Subcutaneous abdominal adipose tissue (tissue), 5 donors: ENCODE results near the gene MYO1F.

Experiments
- H3K27ac ChIP-seq: one replicate; pipeline ENCODE4 v1.7.0; 2013; ENCODE audit warnings: low read depth, mild to moderate bottlenecking, inconsistent platforms, low read length, moderate library complexity
- H3K27me3 ChIP-seq, 5 donors: one replicate each; pipeline ENCODE4 v1.7.0; 2013; ENCODE audit warnings: low read length in 5 of 5, inconsistent platforms in 1 of 5; ENCODE audit not compliant: control insufficient read depth in 5 of 5, insufficient read depth in 4 of 5
- H3K36me3 ChIP-seq, 5 donors: one replicate each; pipeline ENCODE4 v1.7.0; 2013; ENCODE audit warnings: low read length in 5 of 5; ENCODE audit not compliant: control insufficient read depth in 5 of 5, insufficient read depth in 5 of 5
- H3K4me1 ChIP-seq, 5 donors: one replicate each; pipeline ENCODE4 v1.7.0; 2013; ENCODE audit warnings: low read length in 5 of 5, mild to moderate bottlenecking in 3 of 5, moderate library complexity in 1 of 5; ENCODE audit not compliant: control insufficient read depth in 5 of 5, insufficient read depth in 5 of 5
- H3K4me3 ChIP-seq, 5 donors: one replicate each; pipeline ENCODE4 v1.7.0; 2013; ENCODE audit warnings: low read length in 5 of 5, low read depth in 1 of 5
- H3K9ac ChIP-seq, 5 donors: one replicate each; pipeline ENCODE4 v1.7.0; 2013; ENCODE audit warnings: low read length in 5 of 5, mild to moderate bottlenecking in 4 of 5, moderate library complexity in 3 of 5
- H3K9me3 ChIP-seq, 5 donors: one replicate each; pipeline ENCODE4 v1.7.0; 2013; ENCODE audit warnings: low read length in 5 of 5; ENCODE audit not compliant: control insufficient read depth in 5 of 5
- donor health status: healthy.
- donor health status: healthy.
- donor health status: healthy.
- donor health status: healthy.
- donor health status: healthy.

MYO1F gene

DNA sequence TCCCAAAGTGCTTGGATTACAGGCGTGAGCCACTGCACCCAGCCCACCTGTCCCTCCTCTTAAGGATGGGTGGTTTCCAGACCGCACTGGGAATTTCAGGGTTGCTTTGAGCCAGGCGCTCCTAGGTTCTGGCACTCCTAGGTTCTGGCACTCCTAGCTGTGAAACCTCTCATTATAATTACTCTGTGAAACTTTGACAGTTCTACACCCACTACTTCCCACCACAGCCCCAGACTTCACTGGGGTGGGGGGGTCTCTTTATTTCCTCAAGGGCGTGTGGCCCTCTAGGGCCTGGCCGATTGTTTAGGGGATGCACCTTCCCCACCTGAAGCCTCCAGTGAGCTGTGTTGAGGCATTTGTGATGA is 35.5 kb upstream of the MYO1F start:
- no peak overlapping the region for H3K27ac ChIP-seq
- H3K4me3 ChIP-seq, result no peak overlapping the region
- no peaks in the 10 kb centered on the region for H3K36me3 ChIP-seq
- no peak overlapping the region for H3K9ac ChIP-seq
- H3K27me3 ChIP-seq, result peaks cover 0 to 2% (median 0%) of the 10 kb centered on the region in 5 donors
- no peaks in the 10 kb centered on the region for H3K9me3 ChIP-seq
- H3K4me1 ChIP-seq, result peaks cover 6 to 37% (median 30%) of the 10 kb centered on the region in 5 donors

GRCh38 chr19:8611877-8612806 is 34.9 kb upstream of the MYO1F start:
- peak overlapping the region; percentile 29 for H3K27ac ChIP-seq
- peaks cover 6 to 42% (median 36%) of the 10 kb centered on the region in 5 donors for H3K4me1 ChIP-seq
- H3K9ac ChIP-seq, result peak overlapping the region in 1 of 5 donors; percentile 38
- H3K4me3 ChIP-seq, result no peak overlapping the region
- peaks cover 0 to 2% (median 0%) of the 10 kb centered on the region in 5 donors for H3K27me3 ChIP-seq
- H3K9me3 ChIP-seq, result no peaks in the 10 kb centered on the region
- no peaks in the 10 kb centered on the region for H3K36me3 ChIP-seq

DNA sequence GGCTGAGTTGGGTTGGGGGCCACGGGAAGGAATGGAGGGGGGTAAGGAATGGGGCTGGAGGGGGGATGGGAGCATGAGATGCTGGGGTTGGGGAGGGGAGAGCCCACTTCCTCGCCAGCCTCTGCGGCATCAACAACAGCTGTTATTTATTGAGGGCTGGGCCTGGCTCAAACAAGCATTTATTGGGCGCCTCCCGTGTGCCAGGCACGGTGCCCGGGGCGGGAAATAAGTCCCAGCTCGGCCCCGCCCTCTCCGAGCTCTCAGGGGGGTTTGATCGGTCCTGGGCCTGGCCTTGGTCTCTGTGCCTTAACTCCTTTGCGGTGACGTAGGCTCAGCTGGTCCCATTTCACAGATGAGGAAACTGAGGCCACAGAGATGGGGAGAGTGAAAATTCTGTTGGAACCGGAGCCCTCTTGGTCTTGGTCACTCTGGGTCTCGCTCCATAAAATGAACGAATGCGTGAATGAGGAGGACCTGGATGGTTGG is 34.2 kb upstream of the MYO1F start:
- no peak overlapping the region for H3K4me3 ChIP-seq
- H3K9me3 ChIP-seq, result no peaks in the 10 kb centered on the region
- H3K27me3 ChIP-seq, result peaks cover 0 to 2% (median 0%) of the 10 kb centered on the region in 5 donors
- peaks cover 6 to 48% (median 42%) of the 10 kb centered on the region in 5 donors for H3K4me1 ChIP-seq
- H3K9ac ChIP-seq, result no peak overlapping the region
- H3K27ac ChIP-seq, result peak overlapping the region; percentile 29
- no peaks in the 10 kb centered on the region for H3K36me3 ChIP-seq

GRCh38 chr19:8610936-8611300 is 33.7 kb upstream of the MYO1F start:
- no peak overlapping the region for H3K4me3 ChIP-seq
- no peaks in the 10 kb centered on the region for H3K36me3 ChIP-seq
- H3K9me3 ChIP-seq, result no peaks in the 10 kb centered on the region
- H3K27ac ChIP-seq, result no peak overlapping the region
- H3K4me1 ChIP-seq, result peaks cover 6 to 47% (median 42%) of the 10 kb centered on the region in 5 donors
- no peaks in the 10 kb centered on the region for H3K27me3 ChIP-seq
- H3K9ac ChIP-seq, result no peak overlapping the region

DNA sequence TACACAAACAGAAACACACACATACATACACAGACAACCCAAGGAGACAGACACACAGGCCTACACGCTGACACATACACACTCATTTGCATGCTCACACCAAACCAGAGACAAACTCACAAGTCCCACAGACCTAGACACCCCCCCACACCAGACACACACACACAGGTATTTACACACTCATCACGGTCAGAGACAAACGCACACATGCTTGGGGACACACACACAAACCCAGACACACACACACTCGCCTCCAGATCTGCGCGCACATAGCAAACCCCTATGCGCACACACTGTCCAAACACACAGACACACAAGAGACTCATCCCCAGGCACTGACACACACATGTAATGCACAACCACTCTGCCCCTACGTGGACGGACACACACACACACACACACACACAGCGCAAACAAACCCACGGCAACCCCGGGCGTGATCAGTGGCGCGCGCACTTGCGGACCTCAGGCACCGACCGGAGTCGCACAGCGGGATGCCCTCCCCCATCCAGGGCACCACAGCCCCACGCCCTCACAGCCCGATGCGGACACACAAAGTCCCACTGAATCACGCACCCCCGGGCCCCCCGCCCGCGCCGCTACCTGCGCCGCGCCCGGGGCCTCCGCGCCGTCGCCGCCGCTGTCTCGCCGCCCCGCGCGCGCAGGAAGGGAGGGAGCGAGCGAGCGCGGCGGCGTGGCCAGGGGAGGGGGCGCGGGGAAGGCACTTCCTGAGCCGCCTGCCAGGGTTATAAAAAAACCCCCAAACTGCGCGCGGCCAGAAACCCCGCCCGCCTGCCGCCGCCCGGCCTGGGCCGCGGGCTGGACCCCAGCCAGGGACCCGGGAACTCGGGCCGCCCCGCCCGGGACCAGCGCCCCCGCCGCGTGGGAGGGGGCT is 33.0 kb upstream of the MYO1F start, which contains the start of gene ADAMTS10:
Gene ADAMTS10 (minus strand): TSS at position 675 of the 895 bp plus-strand sequence. CDS start 5,005 bp downstream, outside the sequence.
- Histone ChIP-seq H3K27ac (peak within 1 kb of the TSS; percentile 89), H3K4me1 (peaks cover 6 to 46% (median 42%) of the 10 kb centered on the region in 5 donors), H3K9me3 (peaks cover 0 to under 1% (median 0%) of the 10 kb centered on the region in 5 donors)

DNA sequence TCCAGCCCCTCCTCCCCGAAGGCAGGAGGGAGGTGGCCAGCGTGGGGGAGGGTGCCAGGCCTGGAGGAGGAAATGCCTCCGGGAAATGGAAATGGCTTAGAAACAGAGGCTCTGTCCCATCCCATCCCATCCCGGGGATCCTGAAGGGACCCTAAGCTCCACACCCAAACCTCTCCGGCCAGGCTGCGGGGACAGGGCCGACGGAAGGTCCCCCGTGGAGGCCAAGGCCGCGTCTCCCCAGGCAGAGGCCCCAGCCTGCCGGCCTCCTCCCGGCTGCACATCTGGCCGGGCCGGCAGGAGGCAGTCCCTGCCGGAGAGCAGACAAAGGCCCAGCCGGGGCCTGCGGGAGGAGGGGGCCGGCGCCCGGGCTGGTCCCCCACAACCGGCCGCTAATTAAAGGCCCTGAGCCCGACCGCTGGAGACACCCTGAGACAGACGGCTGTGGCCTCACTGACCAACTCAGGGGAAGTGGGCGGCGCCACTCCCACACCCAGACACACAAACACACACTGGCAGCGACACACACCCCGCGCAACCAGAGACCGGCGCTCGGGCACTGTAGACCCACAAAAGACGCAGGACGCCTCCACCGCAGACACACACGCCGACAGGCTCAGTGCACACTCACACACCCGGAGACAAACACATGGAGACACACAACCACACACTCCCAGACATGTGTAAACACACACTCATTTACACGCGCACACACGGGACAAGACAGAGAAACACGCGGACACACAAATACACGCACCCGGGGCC is 32.2 kb upstream of the MYO1F start:
- H3K27me3 ChIP-seq, result no peaks in the 10 kb centered on the region
- peaks cover 0 to 9% (median 6%) of the 10 kb centered on the region in 5 donors for H3K9me3 ChIP-seq
- H3K9ac ChIP-seq, result peak overlapping the region; percentile 83 to 96 (median 86)
- peak overlapping the region; percentile 80 to 100 (median 92) for H3K4me3 ChIP-seq
- H3K4me1 ChIP-seq, result peaks cover 6 to 46% (median 42%) of the 10 kb centered on the region in 5 donors
- H3K36me3 ChIP-seq, result peaks cover 0 to 8% (median 5%) of the 10 kb centered on the region in 5 donors
- H3K27ac ChIP-seq, result peak overlapping the region; percentile 89

More for the DNA sequence above, 33.0 kb upstream of the MYO1F start, which contains the start of gene ADAMTS10:
- Histone ChIP-seq H3K9ac (peak within 1 kb of the TSS; percentile 83 to 96 (median 86)), H3K36me3 (peaks cover 0 to under 1% (median 0%) of the 10 kb centered on the region in 5 donors), H3K27me3 (no peaks in the 10 kb centered on the region), H3K4me3 (peak within 1 kb of the TSS; percentile 80 to 100 (median 92))

DNA sequence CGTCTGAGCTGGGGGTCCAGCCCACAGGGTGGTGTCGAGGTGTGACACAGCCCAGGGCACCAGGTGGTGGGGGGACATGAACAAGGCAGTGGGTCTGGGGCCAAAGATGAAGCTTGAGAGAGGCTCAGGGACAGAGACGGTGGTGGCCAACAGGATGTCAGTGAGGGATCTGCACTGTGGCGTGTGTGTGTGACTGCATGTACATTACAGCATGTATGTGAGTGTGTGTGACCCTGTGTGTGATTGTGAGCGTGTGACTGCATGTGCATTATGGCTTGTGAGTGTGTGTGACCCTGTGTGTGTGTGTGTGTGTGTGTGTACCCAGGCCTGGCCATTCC is 31.7 kb upstream of the MYO1F start:
- peaks cover 0 to 8% (median 5%) of the 10 kb centered on the region in 5 donors for H3K36me3 ChIP-seq
- H3K27me3 ChIP-seq, result no peaks in the 10 kb centered on the region
- H3K27ac ChIP-seq, result peak overlapping the region; percentile 89
- peak overlapping the region; percentile 68 to 96 (median 85) for H3K9ac ChIP-seq
- H3K4me1 ChIP-seq, result peaks cover 6 to 46% (median 42%) of the 10 kb centered on the region in 5 donors
- H3K9me3 ChIP-seq, result peaks cover 0 to 9% (median 6%) of the 10 kb centered on the region in 5 donors
- peak overlapping the region; percentile 80 to 98 (median 88) for H3K4me3 ChIP-seq

DNA sequence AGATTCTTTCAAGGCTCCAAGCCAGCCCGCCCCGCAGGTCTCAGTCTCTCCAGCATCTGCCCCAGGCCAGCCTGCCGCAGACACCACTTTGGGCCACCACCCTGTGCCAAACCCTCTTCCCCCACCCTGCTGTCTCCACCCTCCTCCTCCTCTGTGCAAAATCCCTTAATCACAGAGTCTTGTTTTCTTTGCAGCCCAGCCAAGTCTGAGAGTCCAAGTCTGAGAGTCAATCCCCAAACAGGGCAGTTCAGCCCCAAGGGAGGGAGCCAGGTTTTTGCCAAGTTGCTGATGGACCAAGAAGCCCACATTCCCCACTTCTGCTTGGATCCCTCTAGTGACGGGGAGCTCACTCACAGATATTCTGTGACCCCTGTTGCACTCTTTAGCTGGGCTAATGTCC is 30.1 kb upstream of the MYO1F start:
- H3K9me3 ChIP-seq, result peaks cover 0 to 9% (median 6%) of the 10 kb centered on the region in 5 donors
- peaks cover 2 to 20% (median 15%) of the 10 kb centered on the region in 5 donors for H3K36me3 ChIP-seq
- H3K27ac ChIP-seq, result no peak overlapping the region
- H3K4me1 ChIP-seq, result peaks cover 6 to 46% (median 42%) of the 10 kb centered on the region in 5 donors
- peak overlapping the region in 2 of 5 donors; percentile 35 to 52 for H3K9ac ChIP-seq
- H3K27me3 ChIP-seq, result no peaks in the 10 kb centered on the region
- H3K4me3 ChIP-seq, result peak overlapping the region in 1 of 5 donors; percentile 19

DNA sequence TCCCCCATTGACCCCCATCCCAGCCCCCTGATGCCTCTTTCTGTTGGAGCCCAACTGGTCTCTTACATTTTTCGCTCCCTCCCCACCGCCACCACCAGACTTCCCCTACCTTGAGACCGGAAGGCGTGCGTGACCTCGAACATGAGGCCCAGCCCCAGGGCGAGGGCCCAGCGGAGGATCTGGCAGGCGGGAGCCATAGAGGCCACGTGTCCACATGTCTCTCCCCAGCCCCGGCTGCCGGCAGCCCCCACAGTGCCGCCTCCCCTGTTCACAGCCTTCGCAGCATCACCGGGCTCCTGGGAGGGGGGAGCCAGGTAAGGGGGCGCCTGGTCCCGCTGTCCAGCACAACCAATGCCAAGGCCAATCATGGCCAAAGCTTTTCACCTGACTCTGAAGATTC is 28.3 kb upstream of the MYO1F start:
- peaks cover 3 to 42% (median 36%) of the 10 kb centered on the region in 5 donors for H3K4me1 ChIP-seq
- peaks cover 2 to 37% (median 29%) of the 10 kb centered on the region in 5 donors for H3K36me3 ChIP-seq
- no peak overlapping the region for H3K4me3 ChIP-seq
- H3K9ac ChIP-seq, result no peak overlapping the region
- H3K27me3 ChIP-seq, result no peaks in the 10 kb centered on the region
- no peak overlapping the region for H3K27ac ChIP-seq
- peaks cover 0 to 9% (median 6%) of the 10 kb centered on the region in 5 donors for H3K9me3 ChIP-seq
